Mammary epithelial cell (primary cell): ENCODE data around the gene MYO5A.

ENCODE experiments used
- CTCF ChIP-seq, 2 donors: IDR thresholded peaks in 1 of 2; conservative IDR thresholded peaks in 1 of 2; 2 replicates each; pipeline ENCODE4 v1.5.1; 2011 to 2012; ENCODE audit warnings: inconsistent platforms in 2 of 2, low read length in 2 of 2, mild to moderate bottlenecking in 2 of 2, control low read depth in 1 of 2, low read depth in 1 of 2; ENCODE audit not compliant: insufficient read depth in 1 of 2; ENCODE audit errors: extremely low read depth in 1 of 2
- EZH2 ChIP-seq: IDR thresholded peaks from 2 replicates; pipeline ENCODE4 v1.6.1; 2012; ENCODE audit warnings: low read length, inconsistent platforms, borderline replicate concordance

GRCh38 chr15:52257734-52258062 is 271.0 kb downstream of the MYO5A start:
- TF ChIP-seq CTCF (conservative IDR thresholded peaks at IDR 0.05 in 1 of 2, IDR thresholded peaks at IDR 0.05 in 1 of 2; ENCODE audit: extremely low read depth in 1 of 2, insufficient read depth in 1 of 2, low read depth in 1 of 2, low read length in 2 of 2) (no peak), EZH2 (no peak)
